Esophagus squamous epithelium (tissue), 4 donors: ENCODE measurements around the gene PITPNM2.

Experiments
- POLR2A ChIP-seq, 4 donors: fragments of 450-650 bp; IDR thresholded peaks; one replicate each; pipeline ENCODE4 v1.6.1; 2017; ENCODE audit warnings: antibody characterized with exemption in 4 of 4, mild to moderate bottlenecking in 4 of 4, moderate library complexity in 3 of 4
- TF ChIP-seq, protein P1 (sequence below), 6 experiments: fragments of 450-650 bp in 4 of 6; fragments of 200-600 bp in 2 of 6; sonication (generic) in 2 of 6; IDR thresholded peaks; one replicate each; pipeline ENCODE4 v1.5.1; 2016 to 2019; ENCODE audit warnings: antibody characterized with exemption in 6 of 6, mild to moderate bottlenecking in 4 of 6, moderate library complexity in 4 of 6

DNA sequence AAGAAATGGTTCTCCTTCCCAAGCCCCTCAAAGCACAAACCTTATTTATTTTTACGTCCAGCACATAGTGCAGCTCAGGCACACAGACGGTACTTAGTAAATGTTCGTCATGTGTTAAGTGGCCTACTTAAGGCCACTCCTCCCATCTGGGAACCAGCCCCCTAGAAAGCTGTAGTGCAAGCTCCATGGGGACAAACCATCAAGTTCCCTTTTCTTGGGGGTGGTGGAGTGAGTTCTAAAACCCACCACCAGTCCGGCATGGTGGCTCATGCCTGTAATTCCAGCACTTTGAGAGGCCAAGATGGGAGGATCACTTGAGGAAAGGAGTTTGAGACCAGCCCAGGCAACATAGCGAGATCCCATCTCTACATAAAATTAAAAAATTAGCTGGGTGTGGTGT lies 49.4 kb downstream of the PITPNM2 start:
- TF ChIP-seq, protein P1, sequence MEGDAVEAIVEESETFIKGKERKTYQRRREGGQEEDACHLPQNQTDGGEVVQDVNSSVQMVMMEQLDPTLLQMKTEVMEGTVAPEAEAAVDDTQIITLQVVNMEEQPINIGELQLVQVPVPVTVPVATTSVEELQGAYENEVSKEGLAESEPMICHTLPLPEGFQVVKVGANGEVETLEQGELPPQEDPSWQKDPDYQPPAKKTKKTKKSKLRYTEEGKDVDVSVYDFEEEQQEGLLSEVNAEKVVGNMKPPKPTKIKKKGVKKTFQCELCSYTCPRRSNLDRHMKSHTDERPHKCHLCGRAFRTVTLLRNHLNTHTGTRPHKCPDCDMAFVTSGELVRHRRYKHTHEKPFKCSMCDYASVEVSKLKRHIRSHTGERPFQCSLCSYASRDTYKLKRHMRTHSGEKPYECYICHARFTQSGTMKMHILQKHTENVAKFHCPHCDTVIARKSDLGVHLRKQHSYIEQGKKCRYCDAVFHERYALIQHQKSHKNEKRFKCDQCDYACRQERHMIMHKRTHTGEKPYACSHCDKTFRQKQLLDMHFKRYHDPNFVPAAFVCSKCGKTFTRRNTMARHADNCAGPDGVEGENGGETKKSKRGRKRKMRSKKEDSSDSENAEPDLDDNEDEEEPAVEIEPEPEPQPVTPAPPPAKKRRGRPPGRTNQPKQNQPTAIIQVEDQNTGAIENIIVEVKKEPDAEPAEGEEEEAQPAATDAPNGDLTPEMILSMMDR (IDR thresholded peaks at IDR 0.05): no peak
- no peak for TF ChIP-seq POLR2A (IDR thresholded peaks at IDR 0.05)
